ENCODE measurements around the gene IL3RA.

IL3RA gene

DNA sequence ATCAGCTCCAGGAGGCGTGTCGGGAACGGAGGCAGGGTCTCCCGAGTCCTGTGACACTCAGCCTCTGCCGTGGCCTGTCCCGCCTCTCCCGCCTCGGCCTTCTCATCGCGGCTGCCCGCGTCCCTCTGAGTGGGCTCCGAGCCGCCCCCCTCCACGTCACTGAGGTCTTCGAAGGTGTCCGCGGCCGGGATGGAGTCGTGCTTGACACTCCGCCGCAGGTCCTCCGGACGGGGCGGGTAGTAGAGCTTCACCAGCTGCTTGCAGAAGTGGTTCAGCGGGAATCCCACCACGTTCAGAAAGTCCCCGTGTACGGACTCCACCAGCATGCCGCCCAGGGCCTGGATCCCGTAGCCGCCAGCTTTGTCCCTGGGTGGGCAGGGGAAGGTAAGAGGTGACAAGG is 91.2 kb downstream of the IL3RA start:
- DNase-seq = no peak

DNA sequence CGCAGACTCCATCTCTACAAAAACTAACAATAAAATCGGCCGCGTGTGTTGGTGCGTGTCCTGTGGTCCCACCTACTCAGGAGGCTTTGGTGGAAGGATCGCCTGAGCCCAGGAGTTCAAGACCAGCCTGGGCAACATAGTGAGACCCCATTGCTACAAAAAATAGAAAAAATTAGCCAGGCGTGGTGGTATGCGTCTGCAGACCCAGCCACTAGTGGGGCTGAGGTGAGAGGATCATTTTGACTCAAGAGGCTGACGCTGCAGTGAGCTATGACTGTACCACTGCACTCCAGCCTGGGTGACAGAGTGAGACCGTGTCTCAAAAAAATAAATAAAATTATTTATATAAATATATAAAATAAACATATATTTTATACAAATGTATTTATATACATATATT is 93.9 kb downstream of the IL3RA start:
- DNase-seq = no peak
